HG02642 (cell line): Measurements from ENCODE around the gene SLC9A7.
A peak's percentile ranks its signal among the peaks of the same experiment; 100 is the strongest.
"Not testable (repeated sequence)": the region's sequence is repeated elsewhere in the genome, so short reads cannot be mapped to it uniquely, and the experiment has no call there.

Experiments used
- ATAC-seq: cut with Tn5 transposase; IDR thresholded peaks from one replicate; pipeline ENCODE4 v1.9.1; 2021; ENCODE audit warnings: mild to moderate bottlenecking; ENCODE audit not compliant: unreplicated experiment, poor library complexity

Gene SLC9A7

GRCh38 chrX:46758956-46759644, at the start of gene SLC9A7:
TSS of gene SLC9A7 (minus strand) at chrX:46759118. CDS start at chrX:46759029, 89 bp downstream.
- ATAC-seq: peak; percentile 73

- ATAC-seq: no peak
Measured at GRCh38 chrX:46805270-46805669, 46.4 kb upstream of the SLC9A7 start.

DNA sequence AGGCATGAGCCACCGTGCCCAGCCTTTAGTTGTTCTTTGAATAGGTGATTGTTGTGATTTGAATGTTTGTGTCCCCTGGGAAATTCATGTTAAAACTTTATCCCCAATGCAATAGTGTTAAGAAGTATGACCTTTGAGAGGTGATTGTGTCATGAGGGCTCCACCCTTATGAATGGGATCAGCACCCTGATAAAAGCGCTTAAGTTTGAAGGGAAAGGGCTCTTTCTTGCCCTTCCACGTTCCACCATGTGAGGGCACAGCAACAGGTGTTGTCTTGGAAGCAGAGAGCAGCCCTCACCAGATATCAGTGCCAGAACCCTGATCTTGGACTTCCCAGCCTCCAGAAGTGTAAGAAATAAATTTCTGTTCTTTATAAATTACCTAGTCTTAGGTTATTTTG, 44.2 kb upstream of the SLC9A7 start:
- no peak for ATAC-seq

DNA sequence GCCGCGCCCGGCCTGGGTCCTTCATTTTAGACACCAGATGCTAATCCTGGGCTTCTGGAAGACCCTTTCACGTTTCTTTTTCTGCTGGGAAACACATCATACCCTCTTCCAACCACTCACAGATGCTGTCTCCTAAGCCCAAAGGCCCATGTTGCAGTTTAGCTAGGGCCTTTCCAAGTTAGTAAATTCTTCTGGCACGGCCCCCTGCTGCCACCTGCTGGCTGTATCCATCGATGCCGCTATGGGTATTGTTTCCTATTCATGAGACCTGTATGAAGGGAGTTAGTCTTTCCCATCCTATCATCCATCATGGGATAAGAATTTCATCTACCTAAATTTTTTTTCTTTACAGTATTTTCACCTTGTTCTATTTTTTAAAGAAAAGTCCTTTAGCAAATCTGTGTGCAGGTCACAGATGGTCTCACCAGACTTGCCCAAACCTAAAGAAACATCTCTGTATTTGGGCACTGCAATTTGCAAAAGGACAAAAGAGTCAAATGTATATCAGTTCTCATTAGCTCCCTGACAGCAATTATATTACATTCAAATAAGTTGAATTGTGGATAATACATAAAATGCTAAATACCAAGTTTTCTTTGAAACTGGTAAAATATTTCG, 37.8 kb upstream of the SLC9A7 start:
- no peak for ATAC-seq

DNA sequence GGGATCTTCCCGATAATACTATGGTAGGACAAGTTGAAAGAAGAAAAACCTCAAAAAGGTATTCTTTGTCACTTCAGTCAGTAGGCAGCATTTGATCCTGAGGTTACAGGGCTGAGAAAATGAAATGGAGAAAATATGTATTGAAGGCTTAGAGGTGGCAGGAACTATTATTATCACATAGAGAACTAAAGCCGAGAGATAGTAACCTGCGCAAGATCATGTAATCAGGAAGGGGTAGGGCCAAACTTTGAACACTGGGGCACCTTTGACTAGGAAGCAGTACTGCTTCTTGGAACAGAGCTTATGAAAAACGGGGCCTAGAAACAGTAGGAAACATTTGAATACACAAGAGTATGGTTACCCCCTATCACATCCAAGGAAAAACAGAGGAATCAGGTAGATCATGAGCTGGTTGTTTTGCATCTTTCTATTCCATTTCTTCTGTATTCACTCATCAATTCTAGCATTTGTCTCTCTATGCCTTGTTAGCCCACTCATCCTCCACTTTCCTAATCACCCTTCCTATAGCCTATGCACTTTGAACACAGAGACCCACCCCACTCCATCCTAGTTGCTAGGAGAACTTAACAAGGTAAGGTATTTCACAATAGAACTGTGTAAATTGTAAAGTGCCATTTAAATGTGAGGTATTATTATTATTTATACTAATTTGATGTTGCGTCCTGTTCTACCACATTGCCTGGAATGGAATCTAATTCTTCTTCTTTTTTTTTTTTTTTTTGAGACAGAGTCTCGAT, 34.6 kb upstream of the SLC9A7 start:
- no peak for ATAC-seq

DNA sequence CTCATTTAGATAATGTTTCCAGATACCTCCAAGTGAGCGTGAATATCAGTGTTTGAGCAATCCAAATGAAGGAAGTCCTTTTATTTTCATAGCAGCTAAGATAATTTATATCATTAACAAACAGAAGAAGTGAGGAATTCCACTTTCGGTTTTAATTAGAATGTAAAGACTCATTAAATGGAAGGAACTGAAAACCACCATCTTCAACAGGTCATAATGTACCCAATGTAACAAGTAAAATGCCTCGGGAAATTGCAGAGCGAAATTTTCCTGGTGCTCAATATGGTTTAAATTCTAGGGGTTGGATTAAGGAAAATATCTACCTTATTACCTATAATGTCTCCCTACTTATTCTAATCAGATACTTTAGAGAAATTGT, 33.9 kb upstream of the SLC9A7 start:
- no peak for ATAC-seq

DNA sequence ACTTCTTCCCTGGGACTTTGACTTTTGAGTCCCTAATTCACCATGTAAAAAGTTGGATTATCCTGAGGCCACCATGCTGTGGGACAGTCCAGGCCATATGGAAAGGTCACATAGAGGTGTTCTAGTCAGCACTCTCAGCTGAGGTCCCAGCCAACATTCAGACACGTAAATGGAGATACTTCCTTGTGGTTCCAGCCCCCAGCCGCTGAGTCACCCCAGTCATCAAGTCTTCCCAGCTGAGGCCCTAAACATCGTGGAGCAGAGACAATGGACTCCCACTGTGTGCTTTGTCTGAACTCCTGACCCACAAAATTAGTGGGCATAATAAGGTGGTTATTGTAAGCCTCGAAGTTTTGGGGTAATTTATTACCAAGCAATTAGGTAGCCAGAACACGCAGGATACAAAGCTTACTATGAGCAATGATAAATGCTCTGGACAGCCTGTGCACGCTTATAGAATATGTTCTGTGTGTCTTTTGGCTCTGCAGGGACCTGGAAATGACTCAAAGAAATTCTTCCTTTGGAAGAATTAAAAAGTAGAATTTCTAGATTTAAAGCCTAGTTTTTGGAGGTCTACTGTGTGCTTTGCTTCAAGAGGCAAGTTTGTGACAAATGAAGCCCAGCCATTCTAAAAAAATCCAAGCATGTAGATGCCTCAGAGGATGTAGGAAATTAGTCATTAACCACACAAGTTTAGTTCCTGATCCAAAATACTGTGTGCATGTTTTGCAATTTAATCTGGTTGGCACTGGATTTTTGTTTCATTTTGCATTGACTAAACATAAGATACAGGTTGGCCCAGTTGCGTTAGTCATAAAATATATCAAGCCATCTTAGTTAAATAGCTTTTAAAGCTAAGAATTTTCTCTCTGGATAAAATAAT, 33.2 kb upstream of the SLC9A7 start:
- no peak for ATAC-seq

GRCh38 chrX:46788902-46789301, 30.0 kb upstream of the SLC9A7 start:
- no peak for ATAC-seq

GRCh38 chrX:46784437-46784836, 25.5 kb upstream of the SLC9A7 start:
- not testable (repeated sequence) for ATAC-seq

- ATAC-seq: no peak
Measured at GRCh38 chrX:46782034-46782433, 23.1 kb upstream of the SLC9A7 start.

DNA sequence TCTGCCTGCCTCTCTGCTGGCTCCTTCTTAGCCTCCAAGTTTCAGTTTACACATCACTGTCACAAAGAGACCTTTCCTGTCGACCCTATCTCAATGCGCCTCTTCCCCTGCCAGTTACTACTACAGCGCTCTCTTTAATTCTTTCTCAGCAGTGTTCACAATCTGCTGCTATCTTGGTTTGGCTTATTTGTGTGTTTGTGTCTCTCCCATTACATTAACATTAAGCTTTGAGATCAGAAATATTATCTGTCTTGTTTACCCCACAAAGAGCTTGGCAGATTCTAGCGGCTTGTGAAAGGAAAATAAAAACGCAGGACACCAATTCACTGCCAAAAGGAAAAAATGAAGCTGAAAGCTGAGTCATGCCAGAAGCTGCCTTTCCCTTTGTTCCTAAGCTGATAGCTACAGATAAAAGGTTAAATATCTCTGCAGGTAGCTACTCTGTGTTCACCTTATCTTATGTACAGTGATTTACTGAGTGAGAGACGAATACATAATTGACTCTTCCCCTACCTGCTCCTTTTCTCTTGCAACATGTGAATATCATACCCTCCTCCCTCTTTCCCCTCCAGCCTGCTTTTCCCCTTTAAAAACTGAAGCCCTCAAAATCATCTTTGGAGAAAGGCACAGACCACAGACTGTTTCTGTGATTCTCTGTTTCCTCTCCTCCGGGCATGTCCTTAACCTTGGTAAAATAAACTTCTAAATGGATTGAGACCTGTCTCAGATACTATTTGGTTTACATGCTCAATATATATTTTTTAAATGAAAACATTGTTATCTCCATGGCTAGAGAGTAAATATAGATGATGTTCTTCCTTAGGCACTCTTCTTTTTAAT, 19.3 kb upstream of the SLC9A7 start:
- ATAC-seq: no peak

GRCh38 chrX:46770817-46771163, 11.9 kb upstream of the SLC9A7 start:
- no peak for ATAC-seq

DNA sequence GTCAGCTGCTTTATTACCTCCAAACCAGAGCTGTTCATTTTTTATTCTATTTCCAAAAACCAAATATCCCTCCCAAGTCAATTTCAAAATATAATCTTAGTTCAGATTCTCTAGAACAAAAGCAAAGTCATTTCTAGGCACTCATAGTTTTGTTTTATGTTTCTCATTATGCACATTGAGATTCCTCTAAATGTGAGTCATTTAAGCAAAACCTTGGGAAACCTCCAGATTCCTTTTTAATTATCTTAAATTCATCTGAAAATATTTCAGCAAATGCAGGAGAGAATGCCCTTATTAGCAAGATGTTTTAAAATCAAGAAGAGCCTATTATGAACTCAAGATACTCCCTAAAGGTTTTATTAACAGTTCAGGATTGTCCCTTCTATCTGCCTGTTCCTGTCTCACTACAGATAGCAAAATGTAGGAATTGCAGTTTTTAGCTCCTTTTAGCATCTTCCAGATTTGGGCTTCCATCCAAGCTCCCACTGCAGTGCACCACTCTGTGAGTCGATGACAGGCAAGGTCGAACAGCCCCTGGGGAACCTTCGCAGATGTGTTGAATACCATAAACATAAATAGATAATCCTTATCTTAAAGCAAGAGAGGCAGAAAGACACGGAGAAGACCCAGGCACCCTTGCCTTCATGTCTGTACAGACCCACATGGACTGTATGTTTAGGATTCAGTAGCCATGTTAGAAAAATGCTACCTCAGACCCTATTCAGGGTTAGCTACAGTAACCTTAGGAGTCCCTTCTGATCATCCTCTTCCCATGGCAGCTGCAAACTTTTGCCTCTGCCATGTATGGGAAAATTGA, 11.3 kb upstream of the SLC9A7 start:
- no peak for ATAC-seq

GRCh38 chrX:46762963-46763362, 4.0 kb upstream of the SLC9A7 start:
- ATAC-seq: no peak

- no peak for ATAC-seq
Measured at GRCh38 chrX:46759645-46759974, 692 bp upstream of the SLC9A7 start.

DNA sequence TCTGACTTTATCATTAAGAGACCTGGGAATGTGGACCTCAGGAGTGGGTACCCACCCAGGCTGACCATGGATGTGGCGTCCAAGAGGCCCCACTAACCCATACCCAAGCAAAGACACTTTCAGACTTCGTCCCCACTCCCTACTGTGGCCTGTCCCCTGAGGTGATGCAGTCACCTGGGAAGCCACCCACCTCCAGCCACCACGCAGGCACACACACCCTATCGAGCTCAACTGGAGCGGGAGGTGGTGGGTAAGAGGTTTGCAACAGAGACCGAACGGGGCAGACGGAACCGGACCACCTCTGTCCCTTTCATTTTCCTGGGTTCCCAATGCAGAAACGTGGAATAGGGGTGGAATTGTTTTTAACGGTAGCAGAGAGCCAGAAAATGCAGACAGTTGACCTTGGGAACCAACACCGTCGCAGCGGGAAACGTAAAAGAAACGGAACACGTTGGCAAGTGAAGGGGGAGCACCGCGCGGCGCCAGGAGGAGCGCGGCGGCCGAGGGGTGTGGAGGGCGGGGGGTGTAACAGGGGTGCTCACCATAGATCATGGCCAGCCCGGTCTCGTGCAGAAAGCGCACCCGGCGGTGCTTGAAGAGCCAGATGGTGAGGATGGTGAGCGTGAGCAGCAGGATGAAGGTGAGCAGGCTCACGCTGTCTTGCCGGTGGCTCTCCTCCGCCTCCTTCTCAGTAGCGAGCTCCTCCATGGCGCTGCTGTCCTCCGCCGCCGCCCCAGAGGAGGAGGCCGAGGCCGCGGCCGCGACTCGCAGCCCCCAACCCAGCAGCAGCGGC, 559 bp downstream of the SLC9A7 start:
- peak; percentile 28 for ATAC-seq

DNA sequence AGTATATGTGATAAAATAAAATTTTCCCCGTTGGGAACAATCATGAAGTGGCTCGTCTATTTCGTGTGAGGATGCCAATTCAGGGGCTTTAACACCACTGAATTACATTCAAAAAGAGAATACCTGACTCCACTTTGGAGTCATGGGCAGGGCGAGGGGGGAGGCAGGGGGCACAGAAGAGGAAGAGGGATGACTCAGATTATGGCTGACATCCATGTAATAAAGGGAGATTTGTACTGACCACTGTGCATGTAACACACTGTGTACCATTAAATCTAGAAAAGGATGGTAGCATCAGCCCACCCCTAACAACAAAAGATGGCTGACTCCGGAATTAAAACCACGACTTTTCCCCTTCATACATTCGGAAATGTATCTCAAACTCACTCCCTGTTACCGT, 1.3 kb downstream of the SLC9A7 start:
- no peak for ATAC-seq

GRCh38 chrX:46757052-46757451, 1.9 kb downstream of the SLC9A7 start:
- no peak for ATAC-seq
